Right renal cortex interstitium (tissue), 3 donors: ENCODE measurements around the gene MRPS34. TPM values are rescaled to one million over a fixed set of nuclear protein-coding genes. Genes with fewer than 3 reads are reported as not detected.
A peak's percentile ranks its signal among the peaks of the same experiment; 100 is the strongest.

Experiments
- DNase-seq, 3 donors: peaks; one replicate each; pipeline ENCODE4 v3.0.0-alpha.2; 2013; ENCODE audit warnings: low read depth in 3 of 3, low spot score in 2 of 3
- polyA plus RNA-seq, 3 donors: library from polyadenylated mRNA; unstranded; fragments of 120-200 nt; gene quantifications; one replicate each; pipeline ENCODE4 v1.2.1, GENCODE V29; 2013; ENCODE audit not compliant: insufficient read length in 3 of 3

The MRPS34 gene
- polyA plus RNA-seq, 3 donors, result 58.1 to 69.6 (median 65.0) TPM

DNA sequence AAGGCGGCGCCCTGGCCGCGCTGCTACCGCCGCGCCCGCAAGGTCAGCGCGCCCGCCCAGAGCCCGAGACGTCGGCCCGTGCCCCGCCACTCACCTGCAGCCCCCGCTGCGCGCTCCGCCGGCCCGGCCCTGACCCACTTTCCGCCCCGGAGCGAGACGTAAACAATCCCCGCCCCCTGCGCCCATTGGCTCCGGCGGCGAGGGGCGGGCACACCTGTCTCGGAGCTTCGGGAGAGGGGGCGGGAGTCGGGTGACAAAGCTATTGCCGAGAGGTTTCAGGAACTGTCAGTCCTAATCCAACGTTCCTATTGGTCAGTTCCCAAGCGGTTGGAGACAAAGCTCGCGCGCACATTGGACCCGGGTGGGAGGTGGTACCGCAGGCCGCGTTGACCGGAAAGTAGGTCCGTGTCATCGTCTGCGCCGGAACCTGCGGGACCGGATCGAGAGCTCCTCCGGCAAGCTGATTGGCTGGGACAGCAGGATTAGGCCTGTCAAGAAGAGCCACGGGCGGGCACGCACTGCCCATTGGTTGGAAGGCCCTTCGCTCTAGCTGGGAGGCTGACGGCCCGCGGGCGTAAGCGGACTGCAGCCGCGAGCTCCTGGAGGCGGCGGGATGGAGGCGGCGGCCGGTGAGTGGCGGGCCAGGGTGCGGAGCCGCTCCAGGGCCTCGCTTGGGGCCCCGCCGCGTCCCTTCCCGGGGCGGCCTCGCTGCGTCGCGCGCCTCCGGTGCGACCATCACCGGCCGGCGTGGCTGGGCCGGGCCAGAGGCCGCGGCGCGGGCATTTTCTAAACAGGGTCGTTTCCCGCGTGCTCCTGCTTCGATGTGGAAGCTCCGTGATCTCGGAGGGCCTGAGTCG is 9.7 kb upstream of the MRPS34 start, which contains the start of the genes NUBP2 and SPSB3:
TSS of gene NUBP2 (plus strand) at position 553 of the 857 bp plus-strand sequence. CDS start at position 614, 61 bp downstream.
TSS of gene SPSB3 (minus strand) at position 164 of the 857 bp plus-strand sequence. CDS start 1,088 bp downstream, outside the sequence.
- peak; percentile 97 to 100 (median 99) for DNase-seq

DNA sequence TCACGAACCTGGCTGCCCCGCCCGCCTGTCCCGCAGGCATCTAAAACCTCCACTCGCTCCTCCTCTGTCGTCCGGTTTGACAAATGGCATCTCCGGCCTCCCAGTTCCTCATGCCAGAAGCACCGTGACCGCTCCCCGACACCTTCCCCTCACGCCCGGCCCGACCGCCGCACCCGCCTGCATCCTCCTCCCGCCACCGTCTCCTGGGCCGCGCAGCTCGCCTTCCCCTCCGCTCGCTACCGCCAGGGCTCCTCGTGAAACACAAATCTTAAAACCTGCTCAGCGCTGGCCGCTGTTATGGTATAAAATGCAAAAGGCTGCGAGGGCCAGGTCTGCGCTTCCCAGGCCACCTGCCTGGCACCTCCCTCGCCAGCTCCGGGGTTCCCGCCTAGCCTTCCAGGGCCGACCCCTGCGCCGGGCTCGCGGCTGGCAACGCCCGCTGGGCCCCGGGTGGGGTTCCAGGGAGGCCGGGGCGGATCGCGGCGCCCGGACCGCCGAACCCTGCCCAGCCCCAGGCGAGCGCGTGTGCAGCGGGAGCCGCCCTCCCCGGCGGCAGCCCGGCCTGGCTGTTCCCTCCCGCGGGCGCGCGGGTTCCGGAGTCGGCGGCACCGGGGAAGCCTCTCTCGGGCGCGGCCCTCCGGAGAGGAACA is 8.9 kb upstream of the MRPS34 start:
- no peak for DNase-seq

DNA sequence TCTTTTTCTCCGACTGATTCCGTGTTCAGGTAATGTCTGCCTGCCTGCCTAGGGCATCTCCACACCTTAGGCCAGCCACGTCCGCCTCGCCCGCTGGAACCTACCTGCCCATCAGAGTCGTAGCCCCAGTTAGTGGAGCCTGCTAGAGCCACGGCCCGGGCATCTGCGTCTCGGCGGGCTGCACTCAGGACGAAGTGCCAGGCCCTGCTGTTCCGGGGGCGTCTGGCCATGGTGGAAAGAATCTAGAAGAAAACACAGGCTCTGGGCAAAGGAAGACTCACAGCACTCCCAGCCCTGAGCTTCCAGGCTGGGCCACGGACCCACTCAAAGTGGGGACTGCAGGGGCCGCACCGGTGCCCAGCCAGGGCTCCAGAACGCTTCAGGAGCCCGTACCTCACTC is 8.3 kb upstream of the MRPS34 start:
- no peak for DNase-seq

DNA sequence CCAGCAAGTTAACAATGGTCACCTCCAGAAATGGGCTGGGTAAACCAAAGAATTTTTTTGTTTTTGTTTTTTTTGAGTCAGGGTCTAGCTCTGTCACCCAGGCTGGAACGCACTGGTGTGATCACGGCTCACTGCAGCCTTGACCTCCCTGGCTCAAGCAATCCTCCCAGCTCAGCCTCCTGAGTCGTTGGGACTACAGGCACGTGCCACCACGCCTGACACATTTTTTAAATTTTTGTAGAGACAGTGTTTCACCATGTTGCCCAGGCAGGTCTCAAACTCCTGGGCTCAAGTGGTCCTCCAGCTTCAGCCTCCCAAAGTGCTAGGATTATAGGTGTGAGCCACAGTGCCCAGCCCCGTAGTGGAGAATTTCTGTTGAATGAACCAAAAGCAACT is 7.7 kb upstream of the MRPS34 start:
- DNase-seq, result no peak

DNA sequence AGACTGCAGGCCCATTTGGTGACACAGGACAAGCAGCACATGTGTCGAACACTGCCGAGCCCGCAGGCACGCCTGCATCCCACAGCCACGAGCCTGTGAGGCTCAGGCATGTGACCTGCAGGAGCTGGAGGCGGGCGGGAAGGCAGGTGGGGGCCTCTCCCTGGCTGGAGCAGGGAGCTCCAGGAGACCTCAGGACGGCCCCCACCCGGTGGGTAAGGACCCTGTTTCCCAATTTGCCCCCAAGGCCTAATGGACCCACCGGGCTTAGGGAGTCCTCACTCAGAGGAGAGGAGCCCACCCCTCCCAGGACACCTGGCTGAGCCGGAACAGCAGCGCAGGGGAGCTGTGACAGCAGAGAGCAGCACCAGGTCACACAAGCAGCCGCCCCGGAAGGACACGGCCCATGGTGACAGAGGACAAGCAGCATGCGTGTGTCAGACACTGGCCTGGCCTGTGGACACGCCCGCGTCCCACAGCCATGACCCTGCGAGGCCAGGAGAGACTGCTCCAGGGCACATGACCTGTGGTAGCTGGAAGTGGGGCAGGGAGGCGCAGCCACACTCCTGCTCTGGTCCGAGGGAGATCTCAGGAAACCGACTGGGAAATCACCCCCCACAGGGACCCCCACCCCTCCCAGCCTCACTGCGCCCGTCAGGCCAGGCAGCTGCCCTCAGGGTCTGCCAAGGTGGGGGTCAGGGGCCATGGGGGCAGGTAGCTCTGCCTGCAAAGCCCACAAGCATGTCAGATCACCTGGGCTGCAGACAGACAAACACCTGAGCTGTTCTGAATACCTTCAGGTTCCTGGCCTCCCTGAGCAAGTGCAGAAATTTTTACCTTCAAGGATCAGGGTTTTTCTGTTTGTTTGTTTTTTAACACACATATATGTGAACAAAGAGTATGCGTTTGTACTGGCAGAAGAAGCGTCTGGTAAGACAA is 7.1 kb upstream of the MRPS34 start:
- no peak for DNase-seq

DNA sequence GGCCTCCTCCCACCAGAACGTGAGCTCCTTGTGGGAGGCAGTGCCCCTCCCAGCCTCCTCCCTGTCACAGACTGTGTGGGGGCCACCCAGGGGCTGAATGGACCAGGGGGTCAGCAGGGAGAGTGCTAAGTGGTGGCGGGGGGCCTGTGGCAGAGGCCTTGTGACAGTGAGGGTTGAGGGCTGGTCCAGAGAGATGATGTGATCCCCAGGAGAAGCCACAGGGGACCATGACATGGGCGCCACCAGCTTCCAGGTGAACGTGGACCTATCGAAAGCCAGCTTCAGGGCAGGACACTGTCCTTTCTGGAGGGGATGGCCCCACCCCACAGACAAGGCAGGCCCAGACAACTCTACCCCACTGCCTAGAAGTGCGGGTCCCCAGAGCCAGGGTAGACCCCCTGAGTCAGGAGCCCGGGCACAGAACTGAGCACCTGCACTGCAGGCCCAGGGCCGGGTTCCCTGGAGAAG is 6.3 kb upstream of the MRPS34 start:
- no peak for DNase-seq

DNA sequence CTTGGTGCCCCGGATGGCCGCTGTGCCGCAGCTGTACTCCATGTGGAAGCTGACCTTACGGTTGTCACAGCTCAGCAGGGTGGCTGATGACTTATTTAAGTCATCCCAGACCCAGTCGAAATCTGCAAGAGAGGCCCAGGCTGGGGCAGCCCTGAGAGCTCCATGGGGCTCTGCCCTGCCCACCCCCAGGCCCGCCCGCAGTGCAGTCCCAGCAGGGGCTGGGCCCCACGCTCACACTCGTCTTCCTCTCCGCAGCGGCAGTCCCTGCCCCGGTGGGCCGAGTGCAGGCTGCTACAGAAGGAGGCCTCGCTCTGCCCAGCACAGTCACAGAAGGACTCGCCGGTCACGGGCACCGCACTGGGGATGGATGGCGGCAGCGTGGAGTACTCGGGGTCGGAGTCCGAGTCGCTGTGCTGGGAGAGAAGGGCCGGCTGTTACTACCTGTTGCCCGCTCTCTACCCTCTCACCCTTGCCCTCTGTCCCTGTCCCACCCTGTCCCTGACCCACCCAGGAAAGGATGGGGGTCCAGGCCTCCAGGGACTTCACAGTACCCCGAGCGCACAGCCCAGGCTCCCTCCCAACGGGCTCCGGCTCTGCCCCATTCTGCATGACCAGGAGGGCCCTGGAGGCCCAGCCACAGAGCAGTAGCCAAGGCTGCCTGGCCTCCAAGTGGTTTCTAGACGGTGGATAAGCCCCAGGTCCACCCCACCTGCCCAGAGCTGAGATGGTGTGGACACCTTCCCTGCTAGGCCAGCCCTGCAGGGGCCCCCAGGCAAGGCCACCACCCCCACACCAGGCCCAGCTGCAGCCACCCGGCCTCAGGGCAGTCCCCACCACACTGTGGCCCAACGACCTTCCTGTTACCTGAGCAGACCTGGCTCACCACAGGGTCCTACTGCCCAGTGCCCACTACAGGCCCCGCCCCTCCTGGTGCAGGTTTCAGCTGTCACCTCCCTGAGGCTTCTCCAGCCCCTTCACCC is 5.6 kb upstream of the MRPS34 start:
- DNase-seq, result no peak

DNA sequence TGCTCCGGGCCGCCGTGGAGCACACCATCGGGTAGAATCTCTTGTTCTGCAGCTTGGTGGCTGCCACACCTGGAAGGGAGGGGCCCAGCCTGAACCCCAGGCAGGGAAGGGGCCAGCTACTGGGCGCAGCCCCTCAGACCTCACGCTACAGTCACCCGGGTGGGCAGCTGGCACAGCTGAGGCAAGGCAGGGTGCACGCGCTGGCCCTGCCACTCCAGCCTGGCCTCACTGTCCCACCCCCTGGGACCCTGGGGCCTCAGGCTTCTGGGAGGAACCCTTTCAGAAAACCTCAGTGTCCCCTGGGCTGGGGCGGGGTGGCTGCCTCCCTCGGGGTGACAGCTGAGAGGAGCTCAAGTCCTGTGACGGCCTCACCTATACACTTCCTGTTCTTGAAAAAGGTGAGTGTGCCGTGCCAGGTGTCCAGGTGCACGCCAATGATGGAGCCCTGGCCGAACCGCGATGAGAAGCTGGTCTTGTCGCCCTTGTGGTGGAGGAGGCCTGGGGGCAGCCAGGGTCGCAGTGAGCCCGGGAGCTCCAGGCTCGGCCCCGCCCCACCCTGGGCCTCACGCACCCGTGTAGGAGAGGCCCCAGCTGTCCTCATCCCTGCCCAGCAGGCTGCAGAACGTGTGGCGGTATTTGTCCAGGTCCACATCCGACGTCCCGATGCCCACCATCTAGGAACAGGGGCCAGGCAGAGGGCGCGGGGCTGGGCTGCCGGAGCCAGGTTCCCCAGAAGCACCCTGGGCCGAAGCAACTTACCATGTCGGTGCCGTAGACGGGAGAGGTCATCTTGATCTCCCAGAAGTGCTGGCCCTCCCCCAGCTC is 4.7 kb upstream of the MRPS34 start:
- no peak for DNase-seq

DNA sequence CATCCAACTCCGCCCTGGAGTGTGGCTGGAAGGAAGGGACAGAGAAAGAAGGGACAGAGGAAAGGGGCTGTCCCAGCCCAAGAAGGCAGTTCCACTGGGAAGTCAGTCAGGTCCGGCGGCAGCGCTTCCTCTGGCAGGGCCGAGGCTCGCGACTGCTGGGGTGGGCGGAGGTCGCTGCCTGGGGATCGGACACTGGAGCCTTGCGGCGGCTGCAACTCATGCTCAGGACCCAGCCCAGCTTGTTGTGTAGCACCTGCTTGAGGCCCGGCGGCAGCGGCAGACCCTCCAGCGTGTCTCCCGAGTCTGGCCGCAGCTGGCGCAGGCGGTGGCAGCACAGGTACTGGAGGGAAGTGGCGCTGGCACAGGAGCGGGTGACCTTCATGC is 4.0 kb upstream of the MRPS34 start:
- DNase-seq, result no peak

DNA sequence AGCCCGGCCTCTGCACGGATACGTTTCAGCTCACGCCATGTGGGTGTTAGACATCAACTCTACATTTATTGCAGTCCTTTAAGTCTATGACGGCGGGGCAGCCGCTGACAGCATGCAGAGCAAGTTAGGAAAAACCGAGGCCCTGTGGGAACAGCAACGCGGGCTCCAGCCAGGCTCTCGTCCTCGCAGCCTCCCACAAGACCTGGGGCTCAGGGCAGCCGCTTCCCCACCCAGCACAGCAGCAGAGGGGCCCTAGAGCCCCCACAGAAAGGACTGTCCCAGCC is 3.7 kb upstream of the MRPS34 start:
- no peak for DNase-seq

DNA sequence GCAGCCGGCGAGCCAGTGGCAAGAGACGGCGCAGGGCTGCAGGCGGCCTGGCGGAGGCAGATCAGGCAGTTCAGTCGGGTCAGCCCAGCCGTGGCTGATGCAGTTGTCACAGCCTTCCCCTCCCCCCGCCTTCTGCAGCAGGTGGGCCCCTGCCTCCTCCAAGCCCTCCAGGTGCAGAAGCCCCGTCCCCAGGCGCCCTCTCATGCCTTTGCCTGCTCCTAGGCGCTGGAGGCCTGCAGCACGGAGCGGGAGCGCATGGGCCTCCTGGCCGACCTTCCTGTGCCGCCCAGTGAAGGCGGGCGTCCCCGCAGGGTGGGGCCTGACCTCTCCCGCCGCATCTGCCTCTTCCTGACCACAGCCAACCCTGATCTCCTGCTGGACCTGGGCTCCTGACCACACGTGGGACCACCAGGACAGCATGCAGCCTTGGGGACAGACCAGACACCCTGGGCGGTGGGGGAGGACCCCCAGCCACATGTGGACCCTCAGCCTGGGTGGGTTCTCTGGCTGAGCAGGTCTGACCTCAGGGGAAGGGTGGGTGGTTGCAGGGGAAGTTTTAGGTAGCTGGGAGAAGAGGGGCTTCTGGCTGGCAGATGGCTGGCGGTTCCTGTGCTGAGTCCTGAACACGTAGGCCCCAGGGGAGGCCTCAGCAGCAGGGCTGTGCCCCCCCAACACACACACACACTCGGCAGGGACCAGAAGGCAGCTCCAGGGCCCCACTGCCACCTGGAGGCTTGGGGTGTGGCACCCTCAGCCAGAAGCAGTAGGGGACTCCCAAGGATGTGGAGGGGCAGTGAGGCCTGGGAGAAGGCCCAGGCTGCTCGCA is 3.1 kb upstream of the MRPS34 start:
- no peak for DNase-seq

DNA sequence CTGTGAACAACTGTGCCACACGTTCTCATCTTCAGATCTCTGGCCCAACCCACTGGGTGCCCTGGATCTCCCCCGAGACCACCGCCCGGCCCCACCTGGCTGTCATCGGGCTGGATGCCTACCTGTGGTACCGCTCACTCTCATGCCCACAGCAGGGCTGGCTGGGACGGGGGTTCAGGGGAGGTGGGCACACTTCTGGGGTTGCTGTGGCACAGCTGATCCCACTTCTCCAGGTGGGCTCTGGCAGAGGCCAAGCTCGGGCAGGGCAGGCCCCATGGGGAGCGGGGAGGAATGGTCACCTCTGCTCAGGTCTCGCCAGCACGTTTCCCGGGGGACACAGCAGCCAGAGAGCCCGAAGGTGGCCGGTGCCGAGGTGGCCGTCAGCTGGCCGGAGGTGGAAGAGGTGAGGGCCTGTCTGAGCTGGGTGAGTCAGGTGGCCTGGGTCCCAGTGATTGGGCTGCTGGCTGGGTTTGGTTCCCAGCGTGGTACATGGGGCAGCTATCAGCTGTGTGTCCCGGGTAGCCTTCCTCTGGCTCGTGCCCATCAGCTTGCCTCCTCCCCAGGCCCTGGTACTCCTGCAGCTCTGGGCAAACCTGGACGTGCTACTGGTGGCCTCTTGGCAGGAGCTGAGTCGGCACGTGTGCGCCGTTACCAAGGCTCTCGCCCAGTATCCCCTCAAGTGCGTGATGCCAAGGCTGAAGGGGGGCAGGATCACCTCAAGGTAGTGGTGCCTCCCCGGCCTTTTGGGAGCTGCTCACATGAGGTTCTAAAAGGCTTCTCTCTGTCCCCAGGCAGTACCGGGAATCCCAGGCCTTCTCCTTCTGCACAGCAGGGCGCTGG is 2.3 kb upstream of the MRPS34 start:
- DNase-seq, result no peak

DNA sequence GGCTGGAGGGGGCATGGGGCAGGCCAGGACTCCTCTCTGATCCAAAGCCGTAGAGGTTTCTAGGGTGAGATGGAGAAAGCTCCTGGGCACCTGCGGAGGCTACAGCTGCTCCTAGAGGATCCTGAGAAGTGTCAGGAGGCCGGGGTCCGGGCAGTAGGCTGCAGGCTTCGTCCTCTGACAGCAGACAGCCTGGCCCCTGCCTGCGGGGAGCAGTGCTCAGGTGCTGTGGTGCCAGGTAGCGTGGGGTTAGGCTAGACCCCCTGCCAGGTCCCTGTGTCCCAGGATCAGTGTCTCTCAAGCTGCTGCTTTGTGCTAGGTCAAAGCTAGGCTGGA is 1.5 kb upstream of the MRPS34 start:
- DNase-seq, result no peak

DNA sequence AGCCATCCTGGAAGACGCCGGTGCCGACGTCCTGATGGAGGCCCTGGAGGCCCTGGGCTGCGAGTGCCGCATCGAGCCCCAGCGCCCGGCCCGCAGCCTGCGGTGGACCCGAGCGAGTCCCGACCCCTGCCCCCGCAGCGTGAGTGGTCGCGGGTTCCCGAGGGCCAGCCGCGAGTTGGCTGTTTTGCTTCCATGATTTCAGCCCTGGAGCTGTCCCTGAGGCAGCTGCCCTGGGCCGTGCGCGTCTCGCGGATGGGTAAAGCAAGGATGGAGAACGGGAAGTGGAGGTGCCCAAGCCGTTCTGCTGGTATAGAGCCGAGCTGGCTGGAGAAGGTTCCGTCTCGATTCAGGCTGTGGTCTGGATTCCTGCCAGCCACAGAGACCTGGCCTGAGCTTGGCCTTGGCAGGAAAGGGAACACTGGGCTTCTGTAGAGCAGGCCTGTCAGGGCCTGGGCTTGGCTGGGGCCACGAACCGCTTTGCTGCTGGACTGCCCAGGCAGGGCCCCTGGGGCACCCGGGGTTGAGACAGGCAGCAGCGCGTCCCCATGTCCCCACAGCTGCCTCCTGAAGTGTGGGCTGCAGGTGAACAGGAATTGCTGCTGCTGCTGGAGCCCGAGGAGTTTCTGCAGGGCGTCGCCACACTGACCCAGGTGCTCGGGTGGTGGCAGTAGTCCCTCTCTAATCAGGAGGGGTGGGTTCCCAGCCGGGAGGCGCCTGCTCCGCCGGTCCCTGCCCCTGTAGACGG is 941 bp upstream of the MRPS34 start:
- no peak for DNase-seq

DNA sequence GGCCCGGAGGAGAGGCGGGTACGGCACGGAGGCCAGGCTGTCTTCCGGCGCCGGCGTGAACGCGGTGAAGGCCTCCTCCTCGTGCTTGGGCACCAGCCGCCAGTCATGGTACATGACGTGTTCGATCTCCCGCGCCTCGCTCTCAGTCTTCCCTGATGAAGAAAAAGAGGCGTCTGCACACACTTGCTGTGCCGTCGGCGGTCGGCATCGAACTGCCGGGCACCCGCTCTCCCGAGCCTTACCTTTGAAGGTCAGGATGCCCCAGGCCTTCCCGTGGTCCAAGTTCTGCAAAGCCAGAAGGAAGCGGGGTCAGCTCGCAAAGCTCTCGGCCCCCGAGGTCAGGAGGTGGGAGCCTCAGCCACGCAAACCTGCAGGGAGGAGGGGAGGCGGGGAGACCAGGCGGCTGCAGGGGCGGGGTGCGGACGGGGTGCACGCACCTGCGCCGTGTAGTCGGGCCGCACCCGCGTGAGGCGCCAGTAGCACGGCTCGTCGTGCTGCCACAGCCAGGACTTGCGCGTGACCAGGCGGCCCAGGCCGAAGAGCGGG is 499 bp downstream of the MRPS34 start, which contains the start of gene EME2:
TSS of gene EME2 (plus strand) at position 449 of the 546 bp plus-strand sequence. CDS start 418 bp downstream, outside the sequence.
- no peak for DNase-seq

DNA sequence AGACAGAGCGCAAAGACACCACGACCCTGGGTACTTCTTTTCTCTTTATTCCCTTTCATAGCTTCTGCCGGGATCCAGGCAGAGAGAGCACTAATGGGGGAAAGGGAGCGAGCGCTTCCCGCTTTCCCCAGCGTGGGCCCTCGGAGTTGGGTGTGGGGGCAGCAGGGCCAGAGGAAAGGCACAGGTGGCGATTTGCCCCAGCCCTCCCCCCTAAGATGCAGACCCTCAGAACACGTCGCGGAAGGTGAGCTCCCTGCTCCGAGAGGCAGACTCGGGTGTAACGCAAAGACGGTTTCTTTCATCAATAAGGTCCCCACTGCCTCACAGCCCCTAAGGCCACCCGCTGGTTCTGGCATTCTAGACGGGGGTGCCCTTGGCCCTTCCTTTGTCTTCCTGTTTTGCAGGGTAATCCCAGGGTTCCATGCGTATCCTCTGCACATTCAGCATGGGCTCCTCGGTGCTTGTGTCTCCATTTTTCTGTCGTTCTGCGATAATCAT is 1.0 kb downstream of the MRPS34 start:
- DNase-seq, result no peak
